HG03439 (cell line): ENCODE data around the gene POMZP3.
"Not testable (repeated sequence)": the region's sequence is repeated elsewhere in the genome, so short reads cannot be mapped to it uniquely, and the experiment has no call there.

Source experiments
- ATAC-seq: cut with Tn5 transposase; IDR thresholded peaks from one replicate; pipeline ENCODE4 v1.9.1; 2021; ENCODE audit warnings: mild to moderate bottlenecking, moderate library complexity; ENCODE audit not compliant: unreplicated experiment

The POMZP3 gene

DNA sequence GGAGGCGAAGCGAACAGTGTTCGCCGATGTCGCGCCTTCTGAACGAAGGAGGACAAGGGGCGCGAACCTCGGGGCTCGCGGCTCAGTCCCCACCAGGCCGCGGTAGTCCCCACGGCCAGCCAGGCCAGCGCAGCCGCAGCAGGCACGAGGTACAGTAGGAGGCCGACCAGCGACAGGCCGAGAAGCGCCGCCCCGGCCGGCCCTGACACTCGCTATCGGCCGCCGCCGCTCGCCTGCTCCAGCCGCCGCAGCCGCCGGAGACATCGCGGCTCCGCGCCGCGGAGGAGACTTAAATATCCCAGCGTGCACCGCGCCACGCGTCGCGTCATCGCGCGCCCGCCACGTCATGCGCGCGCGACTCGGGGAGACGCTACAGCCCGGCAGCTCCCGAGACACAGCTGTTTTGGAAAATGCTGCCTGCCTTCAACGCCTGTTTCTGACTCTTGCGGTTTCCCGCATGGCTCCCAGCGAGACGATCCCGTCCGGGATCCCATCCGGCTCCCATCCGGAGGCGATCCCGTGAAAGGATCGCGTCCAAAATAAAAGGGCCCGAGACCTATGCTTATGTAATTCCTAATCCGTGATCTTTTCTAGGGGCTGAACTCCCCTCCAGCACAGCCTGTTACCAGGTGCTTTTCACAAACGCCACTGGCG lies at the start of gene POMZP3:
Gene POMZP3 (minus strand): TSS at position 291 of the 654 bp plus-strand sequence. CDS start 1,215 bp downstream, outside the sequence.
- peak; percentile 91 for ATAC-seq

DNA sequence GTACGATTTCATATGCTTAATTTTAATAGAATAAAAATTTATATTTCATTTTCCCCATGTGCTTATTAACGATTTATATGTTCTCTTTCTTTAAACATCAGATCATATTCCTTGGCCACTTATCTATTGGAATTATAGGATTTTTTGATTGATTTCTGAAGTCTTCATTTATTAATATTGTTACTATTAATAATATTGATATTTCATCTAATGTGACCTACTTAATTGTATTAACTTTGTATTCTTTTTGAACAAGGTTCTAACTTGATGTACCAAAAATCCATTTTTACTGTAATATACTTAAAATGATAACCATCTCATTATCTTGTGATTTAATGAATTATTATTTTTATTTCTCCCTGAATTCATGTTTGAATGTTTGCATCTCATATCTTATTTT lies 48.7 kb upstream of the POMZP3 start:
- ATAC-seq: not testable (repeated sequence)

DNA sequence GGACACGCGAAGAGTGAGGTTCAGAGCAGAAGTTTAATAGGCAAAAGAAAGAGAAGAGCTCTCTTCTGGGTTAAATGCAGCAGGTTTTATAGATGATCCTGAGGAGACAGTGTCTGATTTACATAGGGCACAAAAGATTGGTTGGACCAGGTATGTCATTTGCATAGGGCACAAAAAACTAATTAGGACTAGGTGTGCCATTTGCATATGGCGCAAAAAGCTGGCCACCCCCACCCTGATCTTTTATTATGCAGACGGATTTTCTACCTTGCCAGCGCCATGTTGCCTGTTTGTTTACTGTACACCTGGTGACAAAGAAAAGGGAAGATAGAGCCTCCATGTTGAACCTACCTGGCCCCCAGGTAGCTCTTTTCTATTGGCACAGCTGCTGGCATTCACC lies 46.3 kb upstream of the POMZP3 start:
- not testable (repeated sequence) for ATAC-seq

DNA sequence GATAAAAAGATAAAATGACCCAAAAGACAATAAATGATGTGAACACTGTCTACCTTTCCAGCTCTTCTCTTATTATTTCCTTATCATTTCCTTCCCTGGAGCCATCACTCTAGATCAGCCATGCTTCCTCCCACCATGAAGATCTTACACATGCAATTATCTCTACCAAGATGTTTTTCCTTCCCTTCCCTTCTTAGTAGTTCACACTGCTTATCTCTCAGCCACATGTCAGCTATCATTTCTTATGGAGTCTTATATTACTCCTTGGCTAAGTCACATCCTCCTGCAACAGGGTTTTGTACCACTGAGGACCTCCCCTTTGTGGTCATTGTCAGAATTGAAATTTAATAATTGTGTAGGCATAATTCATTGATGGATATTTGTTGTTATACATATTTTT lies 32.1 kb upstream of the POMZP3 start:
- ATAC-seq: not testable (repeated sequence)

DNA sequence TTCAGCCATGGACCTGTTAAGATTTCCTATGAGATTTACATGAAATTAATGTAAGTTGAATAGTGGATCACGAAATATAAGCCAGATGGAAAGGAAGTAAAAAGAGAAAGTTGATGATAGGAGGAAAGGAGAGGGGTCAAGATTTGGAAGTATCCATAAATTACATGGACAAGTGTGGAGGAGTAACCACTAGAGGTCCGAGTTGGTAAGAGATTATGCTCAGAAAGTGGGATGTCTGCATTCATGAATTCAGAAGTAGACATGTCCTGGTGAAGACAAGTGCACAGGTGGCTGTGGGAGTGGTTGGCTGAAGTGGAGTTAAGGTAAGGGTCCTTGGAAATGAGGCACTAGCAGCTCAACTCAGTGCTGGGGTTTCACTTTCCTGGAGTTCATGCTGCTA lies 29.3 kb upstream of the POMZP3 start:
- not testable (repeated sequence) for ATAC-seq

DNA sequence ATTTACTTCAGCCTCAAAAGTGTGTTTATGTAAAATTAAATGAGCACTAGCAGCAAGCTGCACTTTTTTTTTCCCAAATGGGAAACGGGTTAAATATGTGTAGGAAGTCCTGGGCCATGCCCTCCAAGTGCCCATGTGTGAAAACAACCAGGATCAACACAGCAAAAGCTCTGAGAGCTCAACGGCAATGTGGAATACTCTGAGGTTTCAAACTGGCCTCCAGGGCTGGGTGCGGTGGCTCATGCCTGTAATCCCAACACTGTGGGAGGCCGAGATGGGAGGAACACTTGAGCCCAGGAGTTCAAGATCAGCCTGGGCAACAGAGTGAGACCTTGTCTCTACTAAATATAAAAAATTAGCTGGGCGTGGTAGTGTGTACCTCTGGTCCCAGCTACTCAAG lies 15.5 kb upstream of the POMZP3 start:
- ATAC-seq: not testable (repeated sequence)

DNA sequence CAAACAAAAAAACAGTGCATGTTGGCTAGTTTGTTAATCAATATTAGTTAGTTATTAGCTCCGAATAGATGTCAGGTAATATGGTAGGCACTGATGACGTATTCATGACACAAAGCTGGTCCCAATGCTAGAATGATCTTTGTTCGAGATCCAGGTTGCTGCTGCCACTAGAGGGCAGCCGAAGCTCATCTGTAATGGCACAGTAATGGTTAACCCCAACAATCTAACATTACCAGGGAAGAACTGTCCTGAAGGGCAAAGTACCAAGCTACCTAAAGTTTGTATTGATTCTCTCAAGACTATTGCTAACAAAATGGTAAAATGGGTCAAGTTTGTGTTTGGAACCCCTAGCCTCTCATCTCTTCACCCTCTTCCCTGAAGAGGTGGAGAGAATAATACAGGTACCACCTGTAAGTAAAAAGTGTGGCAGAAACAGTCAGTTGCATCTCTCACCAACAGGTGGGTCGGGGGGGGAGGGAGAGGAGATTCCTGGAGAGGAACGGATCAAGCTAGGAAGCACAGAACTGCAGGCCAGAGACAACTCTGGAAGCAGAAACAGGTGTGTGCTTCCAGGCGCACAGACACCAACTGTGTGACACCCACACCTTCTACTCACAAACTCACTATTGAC lies 10.1 kb upstream of the POMZP3 start:
- not testable (repeated sequence) for ATAC-seq

DNA sequence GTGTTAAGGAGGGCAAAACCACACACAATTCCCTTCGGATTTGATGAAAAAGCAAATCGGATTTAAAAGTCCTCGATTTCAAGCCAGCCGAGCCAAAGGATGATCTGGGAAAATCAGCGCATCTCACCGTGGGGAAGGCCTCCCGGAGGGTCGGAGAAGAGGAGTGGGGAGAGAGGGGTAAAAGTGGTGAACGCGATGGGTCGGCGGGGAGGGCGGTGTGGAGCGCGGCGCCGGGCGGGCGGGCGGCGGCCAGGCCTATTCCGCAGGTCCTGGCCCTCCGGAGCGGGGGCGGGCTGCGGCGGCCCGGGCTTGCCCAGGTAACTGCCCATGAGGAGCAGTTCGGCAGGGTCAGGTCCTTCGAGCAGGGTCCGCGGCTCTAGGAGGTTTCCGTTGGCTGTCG lies 498 bp downstream of the POMZP3 start:
- peak; percentile 56 for ATAC-seq

DNA sequence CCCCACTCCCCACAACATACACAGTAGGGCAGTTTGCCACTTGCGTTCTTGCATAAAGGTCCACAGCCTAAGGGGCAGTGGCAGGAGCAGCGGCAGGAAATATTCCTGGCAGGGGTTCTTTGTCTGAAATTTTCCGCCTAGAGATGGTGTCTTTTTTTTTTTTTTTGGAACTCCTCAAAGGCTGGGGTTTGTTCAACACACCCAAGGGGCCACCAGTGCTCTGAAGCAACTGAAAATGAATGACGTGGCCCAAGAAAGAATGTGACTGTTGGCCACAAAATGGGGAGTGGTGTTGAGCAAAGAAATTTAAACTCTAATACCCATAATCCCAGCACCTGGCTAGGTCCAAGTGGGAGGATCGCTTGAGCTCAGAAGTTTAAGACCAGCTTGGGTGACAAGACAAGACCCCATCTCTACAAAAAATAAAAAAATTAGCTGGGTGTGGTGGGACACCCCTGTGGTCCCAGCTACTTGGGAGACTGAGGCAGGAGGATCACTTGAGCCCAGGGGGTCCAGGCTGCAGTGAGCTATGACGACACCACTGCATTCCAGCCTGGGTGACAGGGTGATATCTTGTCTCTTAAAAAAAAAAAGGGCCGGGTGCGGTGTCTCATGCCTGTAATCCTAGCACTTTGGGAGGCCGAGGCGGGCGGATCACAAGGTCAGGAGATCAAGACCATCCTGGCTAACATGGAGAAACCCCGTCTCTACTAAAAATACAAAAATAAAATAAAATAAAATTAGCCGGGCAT lies 7.5 kb downstream of the POMZP3 start:
- not testable (repeated sequence) for ATAC-seq

DNA sequence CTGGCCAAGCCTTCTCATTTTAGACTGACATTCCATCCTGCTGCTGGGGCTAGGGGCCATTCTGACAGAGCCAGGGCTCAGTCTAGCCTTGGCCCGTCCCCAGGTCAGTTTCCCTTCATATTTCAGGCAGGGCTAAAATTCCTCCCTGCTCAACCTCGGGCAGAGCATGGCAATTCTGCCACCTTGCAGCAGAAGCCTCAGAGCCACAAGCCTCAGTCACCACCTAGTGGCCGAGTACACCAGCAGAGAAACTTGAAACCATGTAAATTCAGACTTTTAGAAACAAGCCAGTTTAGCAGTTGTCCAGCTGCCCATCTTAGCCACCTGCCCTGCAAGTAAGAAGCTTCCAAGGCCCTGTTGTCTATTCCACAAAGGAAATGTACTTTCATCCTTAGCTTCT lies 13.3 kb downstream of the POMZP3 start:
- ATAC-seq: not testable (repeated sequence)

DNA sequence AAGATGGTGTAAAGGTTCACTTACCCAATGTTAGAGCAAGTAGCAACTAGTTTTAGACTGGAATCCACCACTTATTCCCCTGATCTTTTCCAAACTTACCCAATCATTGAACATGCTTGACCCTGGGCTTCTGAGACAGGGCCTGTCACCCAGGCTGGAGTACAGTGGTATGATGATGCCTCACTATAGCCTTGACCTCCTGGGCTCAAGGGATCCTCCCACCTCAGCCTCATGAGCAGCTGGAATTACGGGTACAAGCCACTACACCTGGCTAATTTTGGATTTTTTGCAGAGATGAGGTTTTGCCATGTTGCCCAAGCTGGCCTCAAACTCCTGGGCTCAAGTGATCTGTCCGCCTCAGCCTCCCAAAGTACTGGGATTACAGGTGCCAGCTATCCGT lies 14.8 kb downstream of the POMZP3 start:
- ATAC-seq: not testable (repeated sequence)

DNA sequence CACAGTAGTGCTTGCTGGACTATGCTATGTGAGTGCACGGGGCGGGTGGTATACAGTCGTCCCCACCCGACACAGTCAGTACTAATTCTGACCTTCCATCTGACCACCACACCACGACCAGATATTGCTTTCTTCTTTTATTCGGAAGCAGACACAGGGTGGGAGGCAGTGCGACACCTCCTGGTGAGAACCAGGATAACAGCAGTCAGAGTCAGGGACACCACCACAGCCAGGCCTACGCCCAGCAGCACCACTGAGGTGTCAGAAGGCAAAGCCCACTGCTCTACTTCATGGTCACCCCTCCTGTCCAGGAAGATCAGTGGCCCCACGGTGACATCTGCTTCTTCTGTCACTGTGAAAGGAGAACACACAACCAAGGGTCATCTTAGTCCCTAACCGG lies 17.2 kb downstream of the POMZP3 start:
- not testable (repeated sequence) for ATAC-seq

DNA sequence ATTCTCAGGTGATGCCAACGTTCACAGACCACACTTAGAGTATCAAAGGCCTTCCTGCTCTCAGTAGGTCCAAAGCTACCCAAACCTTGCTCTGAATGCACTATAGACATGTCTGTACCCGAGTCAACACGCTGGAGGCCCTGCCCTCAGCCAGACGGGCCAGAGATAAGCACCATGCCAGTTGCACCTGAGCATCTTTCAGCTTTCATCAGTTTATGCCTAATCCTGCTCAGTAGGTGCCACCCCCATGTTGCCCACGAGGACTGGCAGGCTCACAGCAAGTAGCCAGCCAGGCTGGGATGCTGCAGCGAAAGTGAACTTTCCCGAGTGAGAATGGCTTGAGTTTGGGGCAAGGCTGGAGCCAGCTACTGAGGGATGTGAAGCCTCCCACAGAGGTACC lies 18.6 kb downstream of the POMZP3 start:
- ATAC-seq: not testable (repeated sequence)

DNA sequence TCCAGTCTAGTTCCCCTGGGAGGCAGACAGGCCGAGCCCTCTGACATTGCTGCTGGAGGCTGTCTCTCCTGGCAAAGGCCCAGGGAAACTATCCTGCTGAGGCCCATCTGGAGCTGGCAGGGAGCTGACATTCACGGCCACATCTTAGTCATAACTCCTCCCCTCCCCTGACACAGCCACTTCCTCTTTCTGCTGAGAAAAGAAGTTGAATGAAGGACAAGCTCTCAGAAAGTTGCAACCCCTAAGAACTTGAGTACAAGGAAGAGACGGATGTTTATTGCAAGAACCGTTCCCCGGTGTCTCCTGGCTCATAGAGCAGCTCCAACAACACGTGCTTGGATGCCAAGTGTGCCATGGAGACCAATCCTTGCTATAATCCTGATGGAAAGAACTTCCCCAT lies 21.1 kb downstream of the POMZP3 start:
- peak; percentile 94 for ATAC-seq

DNA sequence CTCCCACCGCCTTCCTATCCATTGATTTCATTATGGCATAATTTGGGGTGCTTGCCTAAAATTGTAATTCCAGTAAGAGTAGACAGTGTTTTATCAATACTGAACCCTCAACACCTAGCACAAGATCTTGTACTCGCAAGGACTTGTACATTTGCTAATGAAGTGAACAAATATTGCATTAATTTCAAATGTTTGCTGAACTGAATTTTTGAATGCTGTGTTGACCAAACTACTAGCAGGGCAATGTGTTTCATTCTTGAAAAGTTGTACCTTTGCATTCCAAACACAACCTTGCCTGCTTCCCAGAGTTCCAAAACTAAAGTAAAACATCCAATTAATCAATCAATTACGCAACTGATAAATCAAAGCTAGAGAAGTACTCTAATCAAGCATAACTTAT lies 26.4 kb downstream of the POMZP3 start:
- ATAC-seq: not testable (repeated sequence)

DNA sequence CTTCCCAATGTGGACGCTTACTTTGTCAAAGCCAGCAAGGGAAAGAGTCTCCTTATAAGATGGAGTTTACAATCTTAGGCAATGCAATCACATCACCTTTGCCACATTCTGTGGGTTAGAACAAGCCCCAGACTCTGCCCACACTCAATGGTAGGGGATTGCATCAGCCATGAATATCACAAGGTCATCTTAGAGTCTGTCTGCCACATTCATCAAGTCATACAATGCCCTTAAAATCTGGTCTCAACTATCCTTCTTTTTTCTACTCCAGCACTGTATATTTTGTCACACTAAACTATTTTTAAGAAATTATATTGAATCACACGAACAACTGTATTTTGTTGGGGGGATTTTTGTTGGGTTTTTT lies 27.0 kb downstream of the POMZP3 start:
- not testable (repeated sequence) for ATAC-seq

DNA sequence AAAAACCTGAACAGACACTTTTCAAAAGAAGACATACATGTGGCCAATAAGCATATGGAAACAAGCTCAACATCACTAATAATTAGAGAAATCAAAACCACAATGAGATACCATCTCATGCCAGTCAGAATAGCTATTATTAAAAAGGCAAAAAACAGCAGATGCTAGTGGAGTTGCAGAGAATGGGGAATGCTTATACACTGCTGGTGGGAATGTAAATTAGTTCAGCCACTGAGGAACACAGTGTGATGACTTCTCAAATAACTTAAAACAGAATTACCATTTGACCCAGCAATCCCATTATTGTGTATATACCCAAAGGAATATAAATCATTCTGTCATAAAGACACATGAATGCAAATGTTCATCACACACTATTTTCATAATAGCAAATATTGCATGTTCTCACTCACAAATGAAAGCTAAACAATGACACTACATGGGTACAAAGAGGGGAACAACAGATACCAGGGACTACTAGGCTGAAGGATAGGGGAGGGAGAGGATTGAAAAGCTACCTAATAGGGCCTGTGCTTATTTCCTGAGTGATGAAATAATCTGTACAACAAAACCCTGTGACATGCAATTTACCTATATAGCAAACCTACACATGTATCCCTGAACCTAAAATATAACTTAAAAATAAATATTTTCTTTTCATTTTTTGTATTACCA lies 28.4 kb downstream of the POMZP3 start:
- ATAC-seq: not testable (repeated sequence)

DNA sequence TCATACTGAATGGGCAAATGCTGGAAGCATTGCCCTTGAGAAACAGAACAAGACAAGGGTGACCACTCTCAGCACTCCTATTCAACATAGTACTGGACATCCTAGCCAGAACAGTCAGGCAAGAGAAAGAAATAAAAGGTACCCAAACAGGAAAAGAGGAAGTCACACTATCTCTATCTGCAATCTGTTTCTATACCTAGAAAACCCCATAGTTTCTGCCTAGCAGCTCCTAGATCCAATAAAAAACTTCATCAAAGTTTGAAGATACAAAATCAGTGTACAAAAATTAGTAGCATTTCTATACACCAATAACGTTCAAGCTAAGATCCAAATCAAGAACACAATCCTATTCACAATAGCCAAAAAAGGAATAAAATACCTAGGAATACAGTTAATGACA lies 29.8 kb downstream of the POMZP3 start:
- ATAC-seq: not testable (repeated sequence)

DNA sequence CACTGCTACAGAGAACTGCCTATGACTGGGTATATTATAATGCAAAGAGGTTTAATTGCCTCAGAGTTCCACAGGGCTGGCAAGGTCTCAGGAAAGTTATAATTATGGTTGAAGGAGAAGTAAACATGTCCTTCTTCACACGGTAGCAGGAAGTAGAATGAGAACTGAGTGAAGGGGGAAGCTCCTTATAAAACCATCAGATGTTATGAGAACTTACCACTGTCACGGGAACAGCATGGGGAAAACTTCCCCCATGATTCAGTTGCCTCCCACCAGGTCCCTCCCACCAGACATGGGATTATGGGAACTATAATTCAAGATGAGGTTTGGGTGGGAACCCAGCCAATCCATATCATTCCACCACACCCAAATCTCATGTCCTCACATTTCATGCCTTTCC lies 34.4 kb downstream of the POMZP3 start:
- ATAC-seq: not testable (repeated sequence)

DNA sequence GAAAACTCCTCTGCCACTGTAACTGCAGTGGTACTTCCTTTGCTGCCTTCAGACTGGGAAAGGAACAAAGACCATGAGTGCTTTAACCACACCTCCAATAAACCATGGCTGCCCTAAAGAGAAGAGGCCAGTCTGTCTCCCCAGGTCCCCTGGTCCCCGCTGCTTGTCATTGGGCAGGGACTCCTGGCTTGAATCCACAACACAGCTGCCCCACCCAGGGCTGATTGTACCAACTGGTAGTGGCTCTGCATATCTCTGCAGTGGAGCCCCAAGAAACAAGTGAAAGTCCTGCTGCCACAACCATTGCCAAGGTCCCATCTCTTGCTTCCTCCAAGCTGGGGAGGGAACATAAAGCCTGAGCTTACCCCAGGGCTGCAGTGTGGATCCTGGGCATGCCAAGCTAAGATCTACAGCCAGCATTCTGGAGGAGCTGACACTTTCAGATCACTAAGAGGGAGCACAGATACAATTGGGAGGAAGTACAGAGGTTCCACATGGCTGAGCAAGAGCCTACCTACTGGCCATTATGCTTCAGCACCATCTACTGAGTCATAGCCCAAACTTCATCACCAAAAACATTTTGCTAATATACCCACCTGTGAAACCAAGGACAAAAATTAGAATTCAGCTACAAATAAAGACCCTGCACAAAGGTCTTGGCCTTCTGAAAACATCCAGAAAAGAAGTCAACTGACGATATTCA lies 35.3 kb downstream of the POMZP3 start:
- peak; percentile 57 for ATAC-seq

DNA sequence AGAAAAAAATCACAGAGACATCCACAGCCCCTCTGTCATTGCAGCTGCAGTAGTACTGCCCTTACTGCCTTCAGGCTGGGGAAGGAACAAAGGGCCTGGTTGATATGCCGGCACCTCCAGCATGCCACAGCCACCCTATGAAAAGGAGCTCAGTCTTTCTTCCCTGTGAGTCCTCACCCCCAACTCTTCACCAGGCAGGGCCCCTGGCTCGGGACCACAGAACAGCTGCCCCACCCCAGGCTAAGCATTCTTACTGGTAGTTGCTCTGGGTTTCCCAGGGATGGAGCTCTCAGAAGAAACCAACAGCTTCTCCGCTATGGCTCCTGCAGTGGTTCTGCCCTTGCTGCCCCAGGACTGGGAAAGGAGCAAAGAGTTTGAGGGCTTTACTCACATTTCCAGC lies 36.0 kb downstream of the POMZP3 start:
- not testable (repeated sequence) for ATAC-seq
